H9 (cell line): ENCODE data around the gene FRAS1. TPM values are rescaled to one million over a fixed set of nuclear protein-coding genes. Genes with fewer than 3 reads are reported as not detected.

Experiments
- DNase-seq: peaks from one replicate; pipeline ENCODE4 v3.0.0-alpha.2; 2017
- H2AFZ ChIP-seq: one replicate; pipeline ENCODE4 v1.6.1; 2013; ENCODE audit warnings: mild to moderate bottlenecking, low read length, control low read depth, moderate library complexity
- H2AK5ac ChIP-seq: 2 replicates; pipeline ENCODE4 v1.6.1; 2013; ENCODE audit warnings: low read length, control low read depth, mixed read lengths; ENCODE audit not compliant: insufficient read length
- H2BK120ac ChIP-seq: one replicate; pipeline ENCODE4 v1.6.1; 2013; ENCODE audit warnings: low read depth, mild to moderate bottlenecking, low read length, control low read depth, inconsistent platforms; ENCODE audit not compliant: poor library complexity, severe bottlenecking
- H2BK12ac ChIP-seq: 2 replicates; pipeline ENCODE4 v1.6.1; 2013; ENCODE audit warnings: low read length, control low read depth, mixed read lengths, low read depth; ENCODE audit not compliant: insufficient read length
- H2BK15ac ChIP-seq: 2 replicates; pipeline ENCODE4 v1.6.1; 2013; ENCODE audit warnings: low read depth, low read length, control low read depth
- H2BK20ac ChIP-seq: one replicate; pipeline ENCODE4 v1.6.1; 2013; ENCODE audit warnings: low read depth, mild to moderate bottlenecking, low read length, control low read depth, inconsistent platforms; ENCODE audit not compliant: poor library complexity, severe bottlenecking
- H2BK5ac ChIP-seq: 2 replicates; pipeline ENCODE4 v1.6.1; 2013; ENCODE audit warnings: low read length, control low read depth, mixed read lengths; ENCODE audit not compliant: insufficient read length
- H3K14ac ChIP-seq: 2 replicates; pipeline ENCODE4 v1.6.1; 2013; ENCODE audit warnings: low read length, control low read depth; ENCODE audit not compliant: insufficient read depth
- H3K18ac ChIP-seq: 2 replicates; pipeline ENCODE4 v1.6.1; 2013; ENCODE audit warnings: low read depth, mild to moderate bottlenecking, mixed read lengths, low read length, control low read depth; ENCODE audit not compliant: insufficient read length
- H3K23ac ChIP-seq: 2 replicates; pipeline ENCODE4 v1.6.1; 2013; ENCODE audit warnings: low read length, control low read depth, mixed read lengths, low read depth; ENCODE audit not compliant: insufficient read length
- H3K23me2 ChIP-seq: 2 replicates; pipeline ENCODE4 v1.6.1; 2013; ENCODE audit warnings: low read depth, mild to moderate bottlenecking, mixed read lengths, low read length, control low read depth; ENCODE audit not compliant: insufficient read length, poor library complexity, severe bottlenecking
- H3K27ac ChIP-seq: 2 replicates; pipeline ENCODE4 v1.5.1; 2013; ENCODE audit warnings: low read length, control low read depth, mixed read lengths, low read depth; ENCODE audit not compliant: insufficient read length
- H3K27me3 ChIP-seq: 2 replicates; pipeline ENCODE4 v1.6.1; 2013; ENCODE audit warnings: low read length, control low read depth, inconsistent platforms; ENCODE audit not compliant: insufficient read depth
- H3K4ac ChIP-seq: 2 replicates; pipeline ENCODE4 v1.6.1; 2013; ENCODE audit warnings: low read depth, mild to moderate bottlenecking, control low read depth, inconsistent platforms, low read length, moderate library complexity
- H3K4me1 ChIP-seq: 2 replicates; pipeline ENCODE4 v1.6.1; 2013; ENCODE audit warnings: low read length, control low read depth, inconsistent platforms; ENCODE audit not compliant: insufficient read depth
- H3K4me2 ChIP-seq: 2 replicates; pipeline ENCODE4 v1.6.1; 2013; ENCODE audit warnings: low read length, control low read depth, mixed read lengths; ENCODE audit not compliant: insufficient read length, insufficient read depth
- H3K56ac ChIP-seq: 2 replicates; pipeline ENCODE4 v1.6.1; 2013; ENCODE audit warnings: low read depth, mild to moderate bottlenecking, mixed read lengths, low read length, control low read depth; ENCODE audit not compliant: insufficient read length
- H3K79me1 ChIP-seq: 2 replicates; pipeline ENCODE4 v1.6.1; 2013; ENCODE audit warnings: low read depth, mild to moderate bottlenecking, moderate library complexity, low read length, control low read depth, inconsistent platforms; ENCODE audit not compliant: insufficient read depth, poor library complexity, severe bottlenecking
- H3K79me2 ChIP-seq: 2 replicates; pipeline ENCODE4 v1.6.1; 2013; ENCODE audit warnings: low read length, control low read depth, inconsistent platforms; ENCODE audit not compliant: insufficient read depth
- H3K9ac ChIP-seq: 2 replicates; pipeline ENCODE4 v1.6.1; 2013; ENCODE audit warnings: low read length, control low read depth, mixed read lengths; ENCODE audit not compliant: insufficient read length; ENCODE audit errors: extremely low read depth
- H3K9me3 ChIP-seq: one replicate; pipeline ENCODE4 v1.6.1; 2013; ENCODE audit warnings: low read depth, low read length, inconsistent platforms; ENCODE audit not compliant: control insufficient read depth
- H3T11ph ChIP-seq: one replicate; pipeline ENCODE4 v1.6.1; 2013; ENCODE audit warnings: mild to moderate bottlenecking, low read length, control low read depth, inconsistent platforms
- H4K20me1 ChIP-seq: one replicate; pipeline ENCODE4 v1.6.1; 2013; ENCODE audit not compliant: control insufficient read depth, insufficient read length, insufficient read depth
- H4K5ac ChIP-seq: 2 replicates; pipeline ENCODE4 v1.6.1; 2013; ENCODE audit warnings: low read depth, mild to moderate bottlenecking, mixed read lengths, low read length, control low read depth; ENCODE audit not compliant: insufficient read length
- H4K8ac ChIP-seq: replicated peaks from 2 replicates; pipeline ENCODE4 v1.6.1; 2013; ENCODE audit warnings: low read length, control low read depth, mixed read lengths, low read depth; ENCODE audit not compliant: insufficient read length
- H4K91ac ChIP-seq: 2 replicates; pipeline ENCODE4 v1.6.1; 2013; ENCODE audit warnings: low read depth, mild to moderate bottlenecking, moderate library complexity, mixed read lengths, low read length, control low read depth; ENCODE audit not compliant: insufficient read length
- H3K27ac Mint-ChIP-seq, 3 experiments: 2 replicates in 2 of 3; 3 replicates in 1 of 3; pipeline ENCODE4 v1.8.0; 2020 to 2021; ENCODE audit warnings: mixed read lengths in 3 of 3, mild to moderate bottlenecking in 1 of 3, moderate library complexity in 1 of 3
- H3K27me3 Mint-ChIP-seq: 2 replicates; pipeline ENCODE4 v1.8.0; 2021; ENCODE audit warnings: low read depth, mild to moderate bottlenecking, moderate library complexity, mixed read lengths
- H3K36me3 Mint-ChIP-seq, 3 experiments: 2 replicates in 2 of 3; 3 replicates in 1 of 3; pipeline ENCODE4 v1.8.0; 2020 to 2021; ENCODE audit warnings: low read depth in 3 of 3, mixed read lengths in 3 of 3; ENCODE audit not compliant: insufficient read depth in 1 of 3
- H3K4me1 Mint-ChIP-seq, 2 experiments: 2 replicates each; pipeline ENCODE4 v1.8.0; 2020; ENCODE audit warnings: mixed read lengths in 2 of 2
- H3K4me3 Mint-ChIP-seq, 2 experiments: 2 replicates in 1 of 2; 3 replicates in 1 of 2; pipeline ENCODE4 v1.8.0; 2020 to 2021; ENCODE audit warnings: mild to moderate bottlenecking in 2 of 2, mixed read lengths in 2 of 2, moderate library complexity in 1 of 2
- H3K9me3 Mint-ChIP-seq, 2 experiments: 2 replicates in 1 of 2; 3 replicates in 1 of 2; pipeline ENCODE4 v1.8.0; 2020; ENCODE audit warnings: mild to moderate bottlenecking in 2 of 2, mixed read lengths in 2 of 2, moderate library complexity in 1 of 2
- CTCF ChIP-seq: fragments of 200-600 bp; sonication (generic); conservative IDR thresholded peaks from 3 replicates; pipeline ENCODE4 v1.8.0; 2021; ENCODE audit warnings: antibody characterized with exemption, mild to moderate bottlenecking
- WGBS: extraction: QIAGEN DNeasy Blood & Tissue Kit; methylation state at CpG from one replicate; pipeline ENCODE4 v1.1.7; 2013; ENCODE audit warnings: missing lambda C conversion rate, low lambda C conversion rate, mixed read lengths; ENCODE audit not compliant: insufficient read length; ENCODE audit errors: extremely low coverage; 5-methylcytosine and 5-hydroxymethylcytosine counted together
- total RNA-seq: library from RNA; stranded (reverse); gene quantifications from 2 replicates; pipeline ENCODE4 v1.2.1, GENCODE V29; 2021

The FRAS1 gene
- total RNA-seq, 1 experiment from 2014 or later = 58.5 TPM

- no peak overlapping the region for H3K4me3 Mint-ChIP-seq
- peaks cover 39 to 58% of the 10 kb centered on the region in 2 experiments for H3K4me1 Mint-ChIP-seq
- Histone ChIP-seq H3K27ac (no peak overlapping the region), H3K9ac (no peak overlapping the region), H3K56ac (no peak overlapping the region), H2BK20ac (no peak overlapping the region), H3K4me2 (no peak overlapping the region), H3T11ph (no peak overlapping the region), H3K27me3 (no peaks in the 10 kb centered on the region), H2BK5ac (no peak overlapping the region), H3K23me2 (no peaks in the 10 kb centered on the region), H3K9me3 (no peaks in the 10 kb centered on the region), H2AFZ (no peak overlapping the region), H2BK12ac (no peak overlapping the region), H3K4ac (no peak overlapping the region), H4K8ac (no peak overlapping the region), H4K5ac (no peak overlapping the region), H4K91ac (no peak overlapping the region), H4K20me1 (no peaks in the 10 kb centered on the region), H3K79me2 (peaks cover 8% of the 10 kb centered on the region; the same call in 1 of the 2 replicates), H2BK120ac (no peak overlapping the region), H2AK5ac (no peak overlapping the region), H2BK15ac (no peak overlapping the region), H3K14ac (no peak overlapping the region), H3K18ac (no peak overlapping the region), H3K4me1 (peaks cover 2% of the 10 kb centered on the region; the same call in 1 of the 2 replicates), H3K23ac (no peak overlapping the region), H3K79me1 (peaks cover 2% of the 10 kb centered on the region)
- no CpG with 5 or more reads among the region's 3 CpGs for WGBS
- no peaks in the 10 kb centered on the region for H3K36me3 Mint-ChIP-seq
- DNase-seq = no peak
- H3K9me3 Mint-ChIP-seq = no peaks in the 10 kb centered on the region
- no peak for TF ChIP-seq CTCF
- H3K27ac Mint-ChIP-seq = peak overlapping the region in 1 of 3 experiments; percentile 41; a peak in 1 of 7 replicates
- no peaks in the 10 kb centered on the region for H3K27me3 Mint-ChIP-seq
Measured at GRCh38 chr4:78168029-78168428, 110.9 kb downstream of the FRAS1 start.
